Stimulated activated CD8-positive, alpha-beta memory T cell treated with anti-CD3 and anti-CD28 coated beads, Interleukin-12 subunit alpha, Interleukin-12 subunit beta, amount 100 ng/mL, for 4 hours (primary cell): ENCODE results near the gene SMAD6.

Source experiments
- DNase-seq: peaks from one replicate; pipeline ENCODE4 v3.0.0-alpha.2; 2020; ENCODE audit warnings: low read depth

SMAD6 gene

GRCh38 chr15:66798426-66799061 lies 96.5 kb downstream of the SMAD6 start:
- DNase-seq: no peak

- DNase-seq: no peak
These were observed 97.2 kb downstream of the SMAD6 start for GRCh38 chr15:66799242-66799641.

- no peak for DNase-seq
These were observed 98.7 kb downstream of the SMAD6 start for GRCh38 chr15:66800584-66801235.

- DNase-seq: no peak
These were observed 99.2 kb downstream of the SMAD6 start for GRCh38 chr15:66801266-66801665.

GRCh38 chr15:66802025-66803001 lies 100.3 kb downstream of the SMAD6 start:
- no peak for DNase-seq

- no peak for DNase-seq
These were observed 101.2 kb downstream of the SMAD6 start for GRCh38 chr15:66803182-66803729.

- no peak for DNase-seq
These were observed 101.7 kb downstream of the SMAD6 start for GRCh38 chr15:66803749-66804148.

GRCh38 chr15:66805202-66805885 lies 103.3 kb downstream of the SMAD6 start:
- no peak for DNase-seq

GRCh38 chr15:66808181-66808824 lies 106.3 kb downstream of the SMAD6 start:
- DNase-seq: no peak

GRCh38 chr15:66809664-66810063 lies 107.6 kb downstream of the SMAD6 start:
- no peak for DNase-seq

- DNase-seq: no peak
These were observed 113.3 kb downstream of the SMAD6 start for GRCh38 chr15:66815318-66815717.

- DNase-seq: no peak
These were observed 114.2 kb downstream of the SMAD6 start for GRCh38 chr15:66816201-66816600.

- DNase-seq: no peak
These were observed 117.0 kb downstream of the SMAD6 start for GRCh38 chr15:66819084-66819483.

- no peak for DNase-seq
These were observed 118.6 kb downstream of the SMAD6 start for GRCh38 chr15:66820481-66821176.

- DNase-seq: no peak
These were observed 119.3 kb downstream of the SMAD6 start for GRCh38 chr15:66821307-66821706.

GRCh38 chr15:66822114-66822513 lies 120.1 kb downstream of the SMAD6 start:
- no peak for DNase-seq

- no peak for DNase-seq
These were observed 120.5 kb downstream of the SMAD6 start for GRCh38 chr15:66822576-66822975.

- DNase-seq: no peak
These were observed 121.6 kb downstream of the SMAD6 start for GRCh38 chr15:66823601-66824000.

- no peak for DNase-seq
These were observed 122.4 kb downstream of the SMAD6 start for GRCh38 chr15:66824424-66824823.

- DNase-seq: no peak
These were observed 123.1 kb downstream of the SMAD6 start for GRCh38 chr15:66825139-66825538.

- no peak for DNase-seq
These were observed 123.7 kb downstream of the SMAD6 start for GRCh38 chr15:66825731-66826130.
